Endothelial cell (in vitro differentiated cells): ENCODE data around the gene CD151. TPM values are rescaled to one million over a fixed set of nuclear protein-coding genes. Genes with fewer than 3 reads are reported as not detected.

Source experiments
- DNase-seq: peaks from one replicate; pipeline ENCODE4 v3.0.0; 2021; ENCODE audit warnings: low spot score
- H3K27ac Mint-ChIP-seq: one replicate; pipeline ENCODE4 v1.8.0; 2021; ENCODE audit warnings: mixed read lengths, inconsistent platforms; ENCODE audit not compliant: unreplicated experiment
- H3K27me3 Mint-ChIP-seq: one replicate; pipeline ENCODE4 v1.8.0; 2021; ENCODE audit warnings: mild to moderate bottlenecking, moderate library complexity, mixed read lengths, inconsistent platforms; ENCODE audit not compliant: unreplicated experiment
- H3K36me3 Mint-ChIP-seq: one replicate; pipeline ENCODE4 v1.8.0; 2021; ENCODE audit warnings: mild to moderate bottlenecking, low read depth, mixed read lengths, inconsistent platforms; ENCODE audit not compliant: unreplicated experiment
- H3K4me1 Mint-ChIP-seq: one replicate; pipeline ENCODE4 v1.8.0; 2021; ENCODE audit warnings: mild to moderate bottlenecking, mixed read lengths, inconsistent platforms; ENCODE audit not compliant: unreplicated experiment
- H3K4me3 Mint-ChIP-seq: one replicate; pipeline ENCODE4 v1.8.0; 2021; ENCODE audit warnings: mild to moderate bottlenecking, mixed read lengths, inconsistent platforms; ENCODE audit not compliant: unreplicated experiment
- H3K9me3 Mint-ChIP-seq: one replicate; pipeline ENCODE4 v1.8.0; 2021; ENCODE audit warnings: mixed read lengths, inconsistent platforms; ENCODE audit not compliant: unreplicated experiment
- CTCF ChIP-seq: fragments of 200-600 bp; sonication (generic); IDR thresholded peaks from one replicate; pipeline ENCODE4 v1.5.0; 2021; ENCODE audit warnings: antibody characterized with exemption; ENCODE audit not compliant: unreplicated experiment
- total RNA-seq: library from RNA; stranded (reverse); fragmentation: NEBNext Ultra II Directional; extraction: Animal tissue kit (Norgen Biotek cat#: 25700); gene quantifications from one replicate; pipeline ENCODE4 v1.2.1, GENCODE V29; 2021; ENCODE audit not compliant: unreplicated experiment

CD151 gene
- total RNA-seq, 1 donor from 2014 or later, result 49.6 TPM

GRCh38 chr11:798093-798713 is 34.5 kb upstream of the CD151 start, which contains the start of gene SLC25A22:
SLC25A22 (minus strand) TSS chr11:798281; CDS start chr11:795006, 3,275 bp downstream.
- peak; percentile 94 for TF ChIP-seq CTCF
- DNase-seq, result peak; percentile 95
- H3K27ac Mint-ChIP-seq, result no peak within 1 kb of the TSS

GRCh38 chr11:799641-800316 is 33.0 kb upstream of the CD151 start:
- H3K27me3 Mint-ChIP-seq, result peaks cover 12% of the 10 kb centered on the region
- no peaks in the 10 kb centered on the region for H3K36me3 Mint-ChIP-seq
- H3K27ac Mint-ChIP-seq, result no peak overlapping the region
- TF ChIP-seq CTCF, result no peak
- H3K9me3 Mint-ChIP-seq, result no peaks in the 10 kb centered on the region
- no peaks in the 10 kb centered on the region for H3K4me1 Mint-ChIP-seq
- no peak for DNase-seq
- no peak overlapping the region for H3K4me3 Mint-ChIP-seq

More at GRCh38 chr11:798093-798713, 34.5 kb upstream of the CD151 start, which contains the start of gene SLC25A22:
- Mint-ChIP-seq H3K36me3 (no peaks in the 10 kb centered on the region), H3K4me3 (peak within 1 kb of the TSS; percentile 83), H3K9me3 (no peaks in the 10 kb centered on the region), H3K27me3 (peaks cover 10% of the 10 kb centered on the region), H3K4me1 (no peaks in the 10 kb centered on the region)

DNA sequence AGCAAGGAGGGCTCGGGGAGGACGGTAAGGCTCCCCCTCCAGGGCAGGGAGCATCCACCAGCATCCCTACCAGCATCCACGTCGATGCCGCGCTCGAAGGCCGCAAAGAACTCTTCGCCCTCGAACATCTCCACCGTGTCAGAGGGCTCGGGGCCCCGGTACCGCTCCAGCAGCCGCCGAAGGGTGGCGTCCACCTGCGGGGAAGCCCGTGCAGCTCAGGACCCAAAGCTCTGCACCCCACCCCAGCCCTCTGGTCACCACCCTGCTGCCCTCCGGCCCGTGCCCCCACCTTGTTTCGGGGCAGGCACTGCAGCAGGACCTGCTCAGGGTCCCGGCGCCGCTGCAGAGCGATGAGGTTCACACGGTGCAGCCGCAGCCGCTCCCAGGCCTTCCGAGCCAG is 32.3 kb upstream of the CD151 start:
- no peaks in the 10 kb centered on the region for H3K36me3 Mint-ChIP-seq
- DNase-seq, result no peak
- peaks cover 12% of the 10 kb centered on the region for H3K27me3 Mint-ChIP-seq
- no peak for TF ChIP-seq CTCF
- no peaks in the 10 kb centered on the region for H3K9me3 Mint-ChIP-seq
- H3K4me1 Mint-ChIP-seq, result no peaks in the 10 kb centered on the region
- no peak overlapping the region for H3K27ac Mint-ChIP-seq
- H3K4me3 Mint-ChIP-seq, result no peak overlapping the region

DNA sequence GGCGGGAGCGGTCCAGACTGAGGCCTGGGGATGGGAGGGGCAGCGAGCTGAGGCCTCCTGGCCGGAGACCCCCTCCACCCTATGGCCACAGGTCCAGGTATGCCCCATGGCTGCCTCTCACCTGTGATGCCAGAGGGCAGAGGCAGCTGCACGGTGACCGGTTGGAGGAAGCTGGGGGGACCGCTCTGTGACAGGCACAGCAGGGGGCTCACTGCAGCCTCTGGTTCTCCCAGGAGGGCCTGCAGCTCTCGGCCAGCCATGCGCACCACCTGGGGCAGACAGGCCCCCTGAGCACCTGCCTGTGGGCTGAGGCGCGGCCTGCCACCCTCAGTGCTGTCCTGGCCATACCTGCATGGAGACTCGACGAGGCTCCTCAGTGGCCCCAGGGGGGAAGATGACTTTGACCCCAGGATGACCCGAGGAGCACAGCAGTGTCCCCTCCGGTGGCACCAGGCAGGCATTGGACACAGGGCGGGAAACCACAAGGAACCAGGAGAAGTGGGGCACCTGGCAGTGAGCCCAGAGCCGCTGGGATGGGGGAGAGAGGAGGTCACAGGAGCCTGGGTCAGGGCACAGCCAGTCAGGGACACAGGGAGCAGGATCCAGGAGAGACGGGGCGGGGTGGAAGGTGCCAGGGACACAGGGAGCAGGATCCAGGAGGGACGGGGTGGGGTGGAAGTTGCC is 31.5 kb upstream of the CD151 start:
- TF ChIP-seq CTCF, result no peak
- Mint-ChIP-seq H3K9me3 (no peaks in the 10 kb centered on the region), H3K4me1 (no peaks in the 10 kb centered on the region), H3K27ac (no peak overlapping the region), H3K27me3 (peaks cover 12% of the 10 kb centered on the region), H3K36me3 (no peaks in the 10 kb centered on the region), H3K4me3 (no peak overlapping the region)
- DNase-seq, result no peak
